ENCODE results near the gene EYS. TPM values are rescaled to one million over a fixed set of nuclear protein-coding genes. Genes with fewer than 3 reads are reported as not detected.

The EYS gene
- total RNA-seq, 6 experiments from 2014 or later = 0.18 TPM; not detected in 5

- no peak overlapping the region for H3K27ac Mint-ChIP-seq
- TF ChIP-seq CTCF (IDR thresholded peaks at IDR 0.05) = no peak
Observed at GRCh38 chr6:64217721-64218620, 1489.1 kb downstream of the EYS start.

GRCh38 chr6:64214373-64214772 lies 1492.7 kb downstream of the EYS start:
- Mint-ChIP-seq H3K4me1 (ENCODE audit: low read depth) (no peaks in the 10 kb centered on the region), H3K9me3 (peaks cover 29% of the 10 kb centered on the region), H3K27me3 (ENCODE audit: insufficient read depth) (no peaks in the 10 kb centered on the region; the same call in 1 of the 2 replicates), H3K36me3 (ENCODE audit: low read depth) (no peaks in the 10 kb centered on the region), H3K27ac (no peak overlapping the region), H3K4me3 (no peak overlapping the region)
- no peak for DNase-seq
- TF ChIP-seq CTCF (IDR thresholded peaks at IDR 0.05) = no peak

More at GRCh38 chr6:64217721-64218620, 1489.1 kb downstream of the EYS start:
- no peak overlapping the region for H3K4me3 Mint-ChIP-seq
- H3K9me3 Mint-ChIP-seq = peaks cover 29% of the 10 kb centered on the region
- H3K27me3 Mint-ChIP-seq (ENCODE audit: insufficient read depth) = no peaks in the 10 kb centered on the region; the same call in 1 of the 2 replicates
- H3K4me1 Mint-ChIP-seq (ENCODE audit: low read depth) = no peaks in the 10 kb centered on the region
- DNase-seq = no peak
- no peaks in the 10 kb centered on the region for H3K36me3 Mint-ChIP-seq (ENCODE audit: low read depth)

- no peak for DNase-seq
- Mint-ChIP-seq H3K27me3 (ENCODE audit: insufficient read depth) (no peaks in the 10 kb centered on the region; the same call in 1 of the 2 replicates), H3K9me3 (peaks cover 25% of the 10 kb centered on the region), H3K36me3 (ENCODE audit: low read depth) (no peaks in the 10 kb centered on the region), H3K4me3 (no peak overlapping the region), H3K27ac (no peak overlapping the region), H3K4me1 (ENCODE audit: low read depth) (no peaks in the 10 kb centered on the region)
- no peak for TF ChIP-seq CTCF (IDR thresholded peaks at IDR 0.05)
Observed at GRCh38 chr6:64213697-64214096, 1493.3 kb downstream of the EYS start.

GRCh38 chr6:64197246-64197645 lies 1509.8 kb downstream of the EYS start:
- Mint-ChIP-seq H3K4me3 (no peak overlapping the region), H3K9me3 (peaks cover 13% of the 10 kb centered on the region; the same call in 1 of the 2 replicates), H3K36me3 (ENCODE audit: low read depth) (no peaks in the 10 kb centered on the region), H3K27me3 (ENCODE audit: insufficient read depth) (no peaks in the 10 kb centered on the region), H3K27ac (no peak overlapping the region), H3K4me1 (ENCODE audit: low read depth) (no peaks in the 10 kb centered on the region)
- TF ChIP-seq CTCF (IDR thresholded peaks at IDR 0.05) = no peak
- no peak for DNase-seq

- no peak overlapping the region for H3K27ac Mint-ChIP-seq
- no peaks in the 10 kb centered on the region for H3K36me3 Mint-ChIP-seq (ENCODE audit: low read depth)
- no peaks in the 10 kb centered on the region for H3K4me1 Mint-ChIP-seq (ENCODE audit: low read depth)
- H3K27me3 Mint-ChIP-seq (ENCODE audit: insufficient read depth) = no peaks in the 10 kb centered on the region
- no peak for DNase-seq
- no peak for TF ChIP-seq CTCF (IDR thresholded peaks at IDR 0.05)
- peaks cover 20% of the 10 kb centered on the region for H3K9me3 Mint-ChIP-seq
- no peak overlapping the region for H3K4me3 Mint-ChIP-seq
Observed at GRCh38 chr6:64186592-64186991, 1520.4 kb downstream of the EYS start.

All from HFFc6 (cell line).